Measurements from ENCODE around the gene STAC.

Gene STAC

DNA sequence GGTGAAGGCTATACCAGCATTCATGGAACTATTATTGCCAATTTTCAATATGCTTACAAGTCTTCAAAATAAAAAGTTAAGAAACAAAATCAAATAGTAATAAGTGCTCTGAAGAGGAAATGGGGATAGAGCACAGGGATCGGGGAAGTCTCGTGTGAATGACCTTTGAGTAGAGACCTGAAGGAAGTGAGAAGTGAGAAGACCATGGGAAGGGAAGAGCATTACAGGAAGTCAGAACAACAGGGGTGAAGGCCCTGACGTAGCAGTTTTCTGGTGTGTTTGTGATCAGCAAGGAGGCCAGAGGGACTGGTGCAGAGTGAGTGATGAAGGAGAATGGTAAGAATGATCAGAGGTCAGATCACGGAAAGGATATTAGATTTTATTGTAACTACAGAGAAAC, 48.1 kb downstream of the STAC start:
- TF ChIP-seq ZC3H10 (CRISPR knock-in tag; IDR thresholded peaks at IDR 0.05) (no peak), ZNF70 (CRISPR knock-in tag; IDR thresholded peaks at IDR 0.05) (no peak), SNAI2 (CRISPR knock-in tag; IDR thresholded peaks at IDR 0.05) (no peak), ARNTL (CRISPR knock-in tag; IDR thresholded peaks at IDR 0.05; ENCODE audit: borderline replicate concordance, low read depth) (no peak), ZNF8 (CRISPR knock-in tag; IDR thresholded peaks at IDR 0.05) (no peak), OSR1 (CRISPR knock-in tag; IDR thresholded peaks at IDR 0.05) (no peak), CSDC2 (CRISPR knock-in tag; IDR thresholded peaks at IDR 0.05) (no peak), BACH2 (CRISPR knock-in tag; IDR thresholded peaks at IDR 0.05; ENCODE audit: borderline replicate concordance) (no peak), ISL1 (CRISPR knock-in tag; IDR thresholded peaks at IDR 0.05) (no peak), RARB (CRISPR knock-in tag; IDR thresholded peaks at IDR 0.05) (no peak), PPARA (CRISPR knock-in tag; IDR thresholded peaks at IDR 0.05; ENCODE audit: borderline replicate concordance) (no peak), ZFP3 (CRISPR knock-in tag; IDR thresholded peaks at IDR 0.05) (no peak), ESRRG (CRISPR knock-in tag; IDR thresholded peaks at IDR 0.05) (no peak), ZFP30 (CRISPR knock-in tag; IDR thresholded peaks at IDR 0.05) (no peak), CREB5 (CRISPR knock-in tag; IDR thresholded peaks at IDR 0.05; ENCODE audit: low read depth) (no peak), GLIS3 (CRISPR knock-in tag; IDR thresholded peaks at IDR 0.05) (no peak)
- TF ChIP-seq, protein P1, sequence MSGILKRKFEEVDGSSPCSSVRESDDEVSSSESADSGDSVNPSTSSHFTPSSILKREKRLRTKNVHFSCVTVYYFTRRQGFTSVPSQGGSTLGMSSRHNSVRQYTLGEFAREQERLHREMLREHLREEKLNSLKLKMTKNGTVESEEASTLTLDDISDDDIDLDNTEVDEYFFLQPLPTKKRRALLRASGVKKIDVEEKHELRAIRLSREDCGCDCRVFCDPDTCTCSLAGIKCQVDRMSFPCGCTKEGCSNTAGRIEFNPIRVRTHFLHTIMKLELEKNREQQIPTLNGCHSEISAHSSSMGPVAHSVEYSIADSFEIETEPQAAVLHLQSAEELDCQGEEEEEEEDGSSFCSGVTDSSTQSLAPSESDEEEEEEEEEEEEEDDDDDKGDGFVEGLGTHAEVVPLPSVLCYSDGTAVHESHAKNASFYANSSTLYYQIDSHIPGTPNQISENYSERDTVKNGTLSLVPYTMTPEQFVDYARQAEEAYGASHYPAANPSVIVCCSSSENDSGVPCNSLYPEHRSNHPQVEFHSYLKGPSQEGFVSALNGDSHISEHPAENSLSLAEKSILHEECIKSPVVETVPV (CRISPR knock-in tag; IDR thresholded peaks at IDR 0.05), result no peak
- TF ChIP-seq, protein P2, sequence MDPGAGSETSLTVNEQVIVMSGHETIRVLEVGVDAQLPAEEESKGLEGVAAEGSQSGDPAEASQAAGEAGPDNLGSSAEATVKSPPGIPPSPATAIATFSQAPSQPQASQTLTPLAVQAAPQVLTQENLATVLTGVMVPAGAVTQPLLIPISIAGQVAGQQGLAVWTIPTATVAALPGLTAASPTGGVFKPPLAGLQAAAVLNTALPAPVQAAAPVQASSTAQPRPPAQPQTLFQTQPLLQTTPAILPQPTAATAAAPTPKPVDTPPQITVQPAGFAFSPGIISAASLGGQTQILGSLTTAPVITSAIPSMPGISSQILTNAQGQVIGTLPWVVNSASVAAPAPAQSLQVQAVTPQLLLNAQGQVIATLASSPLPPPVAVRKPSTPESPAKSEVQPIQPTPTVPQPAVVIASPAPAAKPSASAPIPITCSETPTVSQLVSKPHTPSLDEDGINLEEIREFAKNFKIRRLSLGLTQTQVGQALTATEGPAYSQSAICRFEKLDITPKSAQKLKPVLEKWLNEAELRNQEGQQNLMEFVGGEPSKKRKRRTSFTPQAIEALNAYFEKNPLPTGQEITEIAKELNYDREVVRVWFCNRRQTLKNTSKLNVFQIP (CRISPR knock-in tag; IDR thresholded peaks at IDR 0.05; ENCODE audit: borderline replicate concordance, low read depth), result no peak
- TF ChIP-seq, protein P3, sequence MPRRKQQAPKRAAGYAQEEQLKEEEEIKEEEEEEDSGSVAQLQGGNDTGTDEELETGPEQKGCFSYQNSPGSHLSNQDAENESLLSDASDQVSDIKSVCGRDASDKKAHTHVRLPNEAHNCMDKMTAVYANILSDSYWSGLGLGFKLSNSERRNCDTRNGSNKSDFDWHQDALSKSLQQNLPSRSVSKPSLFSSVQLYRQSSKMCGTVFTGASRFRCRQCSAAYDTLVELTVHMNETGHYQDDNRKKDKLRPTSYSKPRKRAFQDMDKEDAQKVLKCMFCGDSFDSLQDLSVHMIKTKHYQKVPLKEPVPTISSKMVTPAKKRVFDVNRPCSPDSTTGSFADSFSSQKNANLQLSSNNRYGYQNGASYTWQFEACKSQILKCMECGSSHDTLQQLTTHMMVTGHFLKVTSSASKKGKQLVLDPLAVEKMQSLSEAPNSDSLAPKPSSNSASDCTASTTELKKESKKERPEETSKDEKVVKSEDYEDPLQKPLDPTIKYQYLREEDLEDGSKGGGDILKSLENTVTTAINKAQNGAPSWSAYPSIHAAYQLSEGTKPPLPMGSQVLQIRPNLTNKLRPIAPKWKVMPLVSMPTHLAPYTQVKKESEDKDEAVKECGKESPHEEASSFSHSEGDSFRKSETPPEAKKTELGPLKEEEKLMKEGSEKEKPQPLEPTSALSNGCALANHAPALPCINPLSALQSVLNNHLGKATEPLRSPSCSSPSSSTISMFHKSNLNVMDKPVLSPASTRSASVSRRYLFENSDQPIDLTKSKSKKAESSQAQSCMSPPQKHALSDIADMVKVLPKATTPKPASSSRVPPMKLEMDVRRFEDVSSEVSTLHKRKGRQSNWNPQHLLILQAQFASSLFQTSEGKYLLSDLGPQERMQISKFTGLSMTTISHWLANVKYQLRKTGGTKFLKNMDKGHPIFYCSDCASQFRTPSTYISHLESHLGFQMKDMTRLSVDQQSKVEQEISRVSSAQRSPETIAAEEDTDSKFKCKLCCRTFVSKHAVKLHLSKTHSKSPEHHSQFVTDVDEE (CRISPR knock-in tag; IDR thresholded peaks at IDR 0.05), result no peak
- ATAC-seq, result no peak

- ATAC-seq, result no peak
- TF ChIP-seq RARB (CRISPR knock-in tag; IDR thresholded peaks at IDR 0.05) (no peak), CREB5 (CRISPR knock-in tag; IDR thresholded peaks at IDR 0.05; ENCODE audit: low read depth) (no peak), PATZ1 (CRISPR knock-in tag; IDR thresholded peaks at IDR 0.05; ENCODE audit: borderline replicate concordance) (no peak), ESRRG (CRISPR knock-in tag; IDR thresholded peaks at IDR 0.05) (no peak), ZC3H10 (CRISPR knock-in tag; IDR thresholded peaks at IDR 0.05) (no peak), PPARA (CRISPR knock-in tag; IDR thresholded peaks at IDR 0.05; ENCODE audit: borderline replicate concordance) (no peak), ZFP30 (CRISPR knock-in tag; IDR thresholded peaks at IDR 0.05) (no peak), CSDC2 (CRISPR knock-in tag; IDR thresholded peaks at IDR 0.05) (no peak)
Observed at GRCh38 chr3:36429986-36430485, 49.7 kb downstream of the STAC start.

Measured in SK-N-SH treated with all-trans-retinoic acid at 6 μM for 48 hours (cell line).